H1 (cell line): Measurements from ENCODE around the gene MACC1. TPM values are rescaled to one million over a fixed set of nuclear protein-coding genes. Genes with fewer than 3 reads are reported as not detected.

ENCODE experiments used
- CTCF ChIA-PET: fragments of 300-600 bp; sonication (Branson Sonifier 250); formaldehyde crosslinking; loops from one replicate; lab custom pipeline; 2021; ENCODE audit not compliant: partially characterized antibody; lab: Charles Lee
- POLR2A ChIA-PET: fragments of 300-600 bp; sonication (Branson Sonifier 250); formaldehyde crosslinking; loops from one replicate; lab custom pipeline; 2021; ENCODE audit warnings: inconsistent platforms; ENCODE audit not compliant: partially characterized antibody; lab: Charles Lee
- DNase-seq, 2 experiments: peaks; one replicate each; pipeline versions ENCODE4 v3.0.0 to v3.0.0-alpha.2; 2010 to 2022; ENCODE audit warnings: low spot score in 2 of 2, low read depth in 1 of 2, mixed read lengths in 1 of 2
- FAIRE-seq: peaks from 2 replicates; lab custom pipeline; 2011; peaks lifted over from hg19 to GRCh38; lab: Jason Lieb, UNC
- H2AFZ ChIP-seq: 2 replicates; pipeline ENCODE4 v1.8.1; 2012; ENCODE audit warnings: low read length, inconsistent platforms
- H2AK5ac ChIP-seq: 2 replicates; pipeline ENCODE4 v1.6.1; 2013; ENCODE audit warnings: low read depth, low read length
- H2BK120ac ChIP-seq: replicated peaks from 2 replicates; pipeline ENCODE3; 2013; ENCODE audit warnings: low read depth, low read length, inconsistent platforms
- H2BK12ac ChIP-seq: 2 replicates; pipeline ENCODE4 v1.6.1; 2013; ENCODE audit warnings: low read depth, low read length
- H2BK15ac ChIP-seq: 2 replicates; pipeline ENCODE4 v1.6.1; 2013; ENCODE audit warnings: low read length
- H2BK20ac ChIP-seq: 2 replicates; pipeline ENCODE4 v1.6.1; 2013; ENCODE audit warnings: low read length
- H2BK5ac ChIP-seq: 2 replicates; pipeline ENCODE4 v1.6.1; 2013; ENCODE audit warnings: low read depth, low read length
- H3K14ac ChIP-seq: 2 replicates; pipeline ENCODE4 v1.6.1; 2013; ENCODE audit warnings: inconsistent platforms; ENCODE audit not compliant: insufficient read length
- H3K18ac ChIP-seq: 2 replicates; pipeline ENCODE4 v1.6.1; 2013; ENCODE audit warnings: low read length; ENCODE audit errors: extremely low read depth
- H3K23ac ChIP-seq: 2 replicates; pipeline ENCODE4 v1.6.1; 2013; ENCODE audit warnings: inconsistent platforms; ENCODE audit not compliant: insufficient read length
- H3K23me2 ChIP-seq: 2 replicates; pipeline ENCODE4 v1.6.1; 2013; ENCODE audit warnings: low read depth, low read length
- H3K27ac ChIP-seq: 2 replicates; pipeline ENCODE4 v1.6.1; 2011; ENCODE audit warnings: low read depth, low read length, inconsistent platforms
- H3K27me3 ChIP-seq, 4 experiments: replicated peaks in 1 of 4; 1 replicate in 1 of 4; 2 replicates in 3 of 4; pipeline versions ENCODE4 v1.6.1 to v1.8.1; 2011 to 2013; ENCODE audit warnings: low read length in 3 of 4, mild to moderate bottlenecking in 3 of 4, inconsistent platforms in 2 of 4, mixed read lengths in 2 of 4, moderate library complexity in 1 of 4; ENCODE audit not compliant: control insufficient read depth in 3 of 4, insufficient read depth in 3 of 4; ENCODE audit errors: extremely low read depth in 1 of 4
- H3K36me3 ChIP-seq, 4 experiments: 2 replicates each; pipeline versions ENCODE4 v1.6.1 to v1.8.1; 2011 to 2013; ENCODE audit warnings: mild to moderate bottlenecking in 4 of 4, low read length in 3 of 4, moderate library complexity in 2 of 4, control low read depth in 1 of 4, inconsistent platforms in 1 of 4; ENCODE audit not compliant: insufficient read depth in 4 of 4, control insufficient read depth in 2 of 4
- H3K4ac ChIP-seq: replicated peaks from 2 replicates; pipeline ENCODE3; 2013; ENCODE audit warnings: low read length, low read depth, mixed read lengths, inconsistent platforms; ENCODE audit not compliant: insufficient read length
- H3K4me1 ChIP-seq, 4 experiments: replicated peaks in 1 of 4; 1 replicate in 1 of 4; 2 replicates in 3 of 4; pipeline versions ENCODE4 v1.6.1 to v1.8.1; 2011 to 2013; ENCODE audit warnings: low read length in 3 of 4, inconsistent platforms in 2 of 4, mixed read lengths in 1 of 4; ENCODE audit not compliant: insufficient read depth in 4 of 4, control insufficient read depth in 3 of 4
- H3K4me2 ChIP-seq, 2 experiments: 2 replicates each; pipeline versions ENCODE4 v1.6.1 to v1.8.1; 2011 to 2013; ENCODE audit warnings: low read depth in 2 of 2, low read length in 2 of 2, control low read depth in 1 of 2, inconsistent platforms in 1 of 2, mild to moderate bottlenecking in 1 of 2; ENCODE audit not compliant: insufficient read depth in 1 of 2
- H3K4me3 ChIP-seq, 4 experiments: fragments of 200-600, 300-600 bp in 1 of 4; sonication (generic), shearing (Covaris generic), sonication (Bioruptor Twin) in 1 of 4; 2 replicates each; pipeline versions ENCODE4 v1.5.1 to v1.8.1; 2011 to 2016; ENCODE audit warnings: low read length in 4 of 4, low read depth in 3 of 4, control low read depth in 2 of 4, inconsistent platforms in 2 of 4, mild to moderate bottlenecking in 2 of 4, mixed read lengths in 1 of 4, moderate library complexity in 1 of 4; ENCODE audit not compliant: insufficient read depth in 2 of 4; ENCODE audit errors: extremely low read depth in 1 of 4
- H3K56ac ChIP-seq: replicated peaks from 2 replicates; pipeline ENCODE3; 2013; ENCODE audit warnings: low read depth, mild to moderate bottlenecking, mixed read lengths, low read length, inconsistent platforms; ENCODE audit not compliant: insufficient read length
- H3K79me1 ChIP-seq: 2 replicates; pipeline ENCODE4 v1.6.1; 2013; ENCODE audit warnings: low read depth, low read length, control low read depth
- H3K79me2 ChIP-seq, 2 experiments: 2 replicates each; pipeline versions ENCODE4 v1.6.1 to v1.8.1; 2012 to 2013; ENCODE audit warnings: low read length in 2 of 2, mild to moderate bottlenecking in 2 of 2, inconsistent platforms in 1 of 2; ENCODE audit not compliant: insufficient read depth in 2 of 2, control insufficient read depth in 1 of 2
- H3K9ac ChIP-seq, 4 experiments: replicated peaks in 1 of 4; 1 replicate in 1 of 4; 2 replicates in 3 of 4; pipeline versions ENCODE4 v1.6.1 to v1.8.1; 2011 to 2013; ENCODE audit warnings: low read depth in 3 of 4, low read length in 3 of 4, control low read depth in 2 of 4, mild to moderate bottlenecking in 2 of 4, moderate library complexity in 2 of 4, inconsistent platforms in 1 of 4; ENCODE audit errors: extremely low read depth in 1 of 4
- H3K9me3 ChIP-seq, 2 experiments: 2 replicates each; pipeline versions ENCODE4 v1.6.1 to v1.8.1; 2012 to 2013; ENCODE audit warnings: mild to moderate bottlenecking in 2 of 2, moderate library complexity in 2 of 2, control low read depth in 1 of 2, inconsistent platforms in 1 of 2, low read depth in 1 of 2, low read length in 1 of 2, mixed read lengths in 1 of 2; ENCODE audit not compliant: insufficient read depth in 2 of 2
- H4K20me1 ChIP-seq, 2 experiments: replicated peaks in 1 of 2; 2 replicates each; pipeline versions ENCODE3 to v1.8.1; 2011 to 2013; ENCODE audit warnings: inconsistent platforms in 2 of 2, low read length in 2 of 2, mild to moderate bottlenecking in 1 of 2; ENCODE audit not compliant: insufficient read depth in 2 of 2, control insufficient read depth in 1 of 2
- H4K5ac ChIP-seq: 2 replicates; pipeline ENCODE4 v1.6.1; 2013; ENCODE audit warnings: low read length, low read depth, mixed read lengths, inconsistent platforms; ENCODE audit not compliant: insufficient read length
- H4K8ac ChIP-seq: 2 replicates; pipeline ENCODE4 v1.8.0; 2013; ENCODE audit warnings: mild to moderate bottlenecking, moderate library complexity, low read length, inconsistent platforms; ENCODE audit not compliant: insufficient read depth; ENCODE audit errors: extremely low read depth
- H4K91ac ChIP-seq: replicated peaks from 2 replicates; pipeline ENCODE3; 2013; ENCODE audit warnings: low read length, mixed read lengths, inconsistent platforms; ENCODE audit not compliant: insufficient read length
- CREB1 ChIP-seq: IDR thresholded peaks from 2 replicates; pipeline ENCODE4 v1.6.1; 2012; ENCODE audit warnings: inconsistent platforms
- EZH2 ChIP-seq: fragments of 200-600 bp; sonication (generic); IDR thresholded peaks from 2 replicates; pipeline ENCODE4 v1.7.1; 2012; ENCODE audit warnings: low read depth, mild to moderate bottlenecking, moderate library complexity, low read length, inconsistent platforms; ENCODE audit not compliant: severe bottlenecking
- RAD21 ChIP-seq, 2 experiments: IDR thresholded peaks in 1 of 2; conservative IDR thresholded peaks in 1 of 2; 2 replicates each; pipeline ENCODE4 v1.6.1; 2011; ENCODE audit warnings: low read depth in 2 of 2, low read length in 2 of 2, improper control_type of control experiment in 1 of 2, inconsistent platforms in 1 of 2, mild to moderate bottlenecking in 1 of 2, moderate library complexity in 1 of 2
- RXRA ChIP-seq: IDR thresholded peaks from 2 replicates; pipeline ENCODE4 v1.6.1; 2011; ENCODE audit warnings: low read depth, mild to moderate bottlenecking, low read length, moderate library complexity; ENCODE audit not compliant: insufficient read depth
- WGBS, 2 experiments: shearing (Covaris generic) in 1 of 2; methylation state at CpG; one replicate each; pipeline versions ENCODE4 v1.1.6 to v1.1.7; 2013 to 2015; ENCODE audit warnings: low lambda C conversion rate in 2 of 2, mixed read lengths in 2 of 2, inconsistent platforms in 1 of 2, low coverage in 1 of 2, missing lambda C conversion rate in 1 of 2; ENCODE audit not compliant: insufficient replicate concordance in 2 of 2, insufficient coverage in 1 of 2, insufficient read length in 1 of 2; ENCODE audit errors: extremely low coverage in 1 of 2, missing lambda C conversion rate in 1 of 2; 5-methylcytosine and 5-hydroxymethylcytosine counted together
- polyA plus RNA-seq, 7 experiments: library from polyadenylated mRNA; depleted of rRNA in 3 of 7; stranded (reverse) in 5 of 7; unstranded in 2 of 7; fragments of >200 nt in 5 of 7; fragments of 200-250 nt in 2 of 7; gene quantifications; 1 replicate in 5 of 7; 2 replicates in 1 of 7; 4 replicates in 1 of 7; pipeline versions ENCODE4 v1.2.1 to v1.2.3, GENCODE V29; 2011 to 2013; ENCODE audit warnings: missing spikeins in 2 of 7, mixed read lengths in 2 of 7
- total RNA-seq: library from RNA; stranded (reverse); fragmentation: NEBNext Ultra II Directional; extraction: Animal tissue kit (Norgen Biotek cat#: 25700); gene quantifications from 2 replicates; pipeline ENCODE4 v1.2.1, GENCODE V29; 2021

The MACC1 gene
- total and polyA plus RNA-seq, 2 of the 8 experiments (the other 6 are each of a cell fraction or from before 2014, with no cell fraction given) = 2.0 to 17.2 TPM

DNA sequence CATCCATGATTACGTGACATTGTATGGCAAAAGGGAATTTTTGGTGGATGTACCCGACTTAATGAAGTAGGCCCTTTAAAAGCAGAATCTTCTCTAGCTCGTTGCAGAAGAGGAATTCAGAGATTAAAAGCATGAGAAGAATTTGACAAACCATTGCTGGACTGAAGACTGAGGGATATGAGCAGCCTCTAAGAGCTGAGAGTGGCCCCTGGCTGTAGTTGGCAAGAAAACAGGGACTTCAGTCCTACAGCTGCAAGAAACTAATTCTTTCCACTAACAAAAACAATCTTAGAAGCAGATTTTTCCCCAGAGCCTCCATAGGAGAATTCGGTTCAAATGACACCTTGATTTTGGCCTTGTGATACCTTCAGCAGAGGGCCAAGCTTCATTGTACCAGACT lies 34.1 kb downstream of the MACC1 start:
- Histone ChIP-seq H4K8ac (no peak overlapping the region), H2BK5ac (no peak overlapping the region), H2BK120ac (no peak overlapping the region), H2BK20ac (no peak overlapping the region), H3K27ac (no peak overlapping the region), H2BK15ac (no peak overlapping the region), H2AFZ (no peak overlapping the region), H2AK5ac (no peak overlapping the region), H3K23ac (no peak overlapping the region), H2BK12ac (no peak overlapping the region), H3K18ac (no peak overlapping the region), H3K27me3 (no peaks in the 10 kb centered on the region), H3K4ac (no peak overlapping the region), H3K9me3 (no peaks in the 10 kb centered on the region), H3K79me1 (no peaks in the 10 kb centered on the region), H3K9ac (no peak overlapping the region), H3K4me3 (no peak overlapping the region), H4K5ac (no peak overlapping the region), H3K4me2 (no peak overlapping the region), H3K36me3 (no peaks in the 10 kb centered on the region), H3K79me2 (no peaks in the 10 kb centered on the region), H3K56ac (no peak overlapping the region), H3K4me1 (no peaks in the 10 kb centered on the region), H3K23me2 (no peaks in the 10 kb centered on the region), H4K20me1 (no peaks in the 10 kb centered on the region), H4K91ac (no peak overlapping the region), H3K14ac (no peak overlapping the region)
- 88% methylated on average over 4 of the region's 4 CpGs; no CpG with 5 or more reads in 1 of the 2 experiments for WGBS, 2 experiments
- DNase-seq (no peak), FAIRE-seq (no peak)
- peak in 1 of 2 experiments; percentile 20; a peak in 1 of 4 replicates for TF ChIP-seq RAD21 (IDR thresholded peaks at IDR 0.05 in 1 of 2, conservative IDR thresholded peaks at IDR 0.05 in 1 of 2; ENCODE audit: low read depth in 2 of 2, low read length in 2 of 2)
- TF ChIP-seq CREB1 = no peak
- no peak for TF ChIP-seq EZH2
- TF ChIP-seq RXRA = no peak
- POLR2A ChIA-PET = interaction anchor here (0.6 kb wide), 1 partner anchor 54 kb away, joined by 3 read pairs; no protein-coding TSS in a partner anchor
- CTCF ChIA-PET = interaction anchor here (0.6 to 2.0 kb wide), 7 partner anchors 11 to 454 kb away, joined by 3 to 9 read pairs (median 4); no protein-coding TSS in a partner anchor
